Spleen (tissue), 11 donors: ENCODE results near the gene PEAR1. TPM values are rescaled to one million over a fixed set of nuclear protein-coding genes. Genes with fewer than 3 reads are reported as not detected.

Experiments used
- DNase-seq: peaks from one replicate; pipeline ENCODE4 v3.0.0-alpha.2; 2020
- H3K27ac ChIP-seq, 8 donors: fragments of 200-600 bp; sonication (generic) in 7 of 8; 1 replicate in 4 of 8; 2 replicates in 4 of 8; pipeline versions ENCODE4 v1.5.0 to v1.8.0; 2016 to 2021; ENCODE audit warnings: inconsistent platforms in 4 of 8, mild to moderate bottlenecking in 4 of 8, moderate library complexity in 1 of 8
- H3K27me3 ChIP-seq, 7 donors: fragments of 200-600 bp; sonication (generic) in 6 of 7; replicated peaks in 1 of 7; 1 replicate in 4 of 7; 2 replicates in 3 of 7; pipeline versions ENCODE4 v1.5.0 to v1.8.0; 2016 to 2021; ENCODE audit warnings: inconsistent platforms in 3 of 7, mild to moderate bottlenecking in 1 of 7
- H3K36me3 ChIP-seq, 6 donors: fragments of 200-600 bp; sonication (generic) in 5 of 6; 1 replicate in 4 of 6; 2 replicates in 2 of 6; pipeline versions ENCODE4 v1.5.0 to v1.8.0; 2016 to 2021; ENCODE audit warnings: inconsistent platforms in 2 of 6
- H3K4me1 ChIP-seq, 6 donors: fragments of 200-600 bp; sonication (generic) in 5 of 6; 1 replicate in 3 of 6; 2 replicates in 3 of 6; pipeline versions ENCODE4 v1.5.0 to v1.8.0; 2016 to 2021; ENCODE audit warnings: inconsistent platforms in 3 of 6
- H3K4me3 ChIP-seq, 8 donors: fragments of 200-600 bp; sonication (generic) in 7 of 8; 1 replicate in 4 of 8; 2 replicates in 4 of 8; pipeline versions ENCODE4 v1.5.0 to v1.8.0; 2016 to 2021; ENCODE audit warnings: inconsistent platforms in 4 of 8, mild to moderate bottlenecking in 4 of 8, moderate library complexity in 2 of 8
- H3K9me3 ChIP-seq, 8 donors: fragments of 200-600 bp; sonication (generic) in 7 of 8; 1 replicate in 4 of 8; 2 replicates in 4 of 8; pipeline versions ENCODE4 v1.5.0 to v1.8.0; 2016 to 2021; ENCODE audit warnings: inconsistent platforms in 4 of 8
- CTCF ChIP-seq, 11 experiments: fragments of 200-600 bp in 7 of 11; fragments of 450-650 bp in 4 of 11; sonication (generic) in 4 of 11; IDR thresholded peaks in 8 of 11; conservative IDR thresholded peaks in 3 of 11; 1 replicate in 7 of 11; 2 replicates in 4 of 11; pipeline versions ENCODE4 v1.4.0 to v1.8.0; 2016 to 2021; ENCODE audit warnings: antibody characterized with exemption in 11 of 11, inconsistent platforms in 4 of 11, mild to moderate bottlenecking in 1 of 11
- POLR2A ChIP-seq, 3 donors: fragments of 450-650 bp; IDR thresholded peaks; one replicate each; pipeline ENCODE4 v1.5.1; 2017; ENCODE audit warnings: antibody characterized with exemption in 3 of 3, mild to moderate bottlenecking in 1 of 3
- POLR2AphosphoS5 ChIP-seq, 3 donors: sonication (generic); formaldehyde crosslinking; IDR thresholded peaks; one replicate each; pipeline ENCODE4 v1.5.1; 2017; ENCODE audit warnings: antibody characterized with exemption in 3 of 3
- WGBS, 5 donors: extraction: QIAGEN DNeasy Blood & Tissue Kit in 3 of 5; methylation state at CpG; one replicate each; pipeline versions ENCODE4 v1.1.5 to v1.1.7; 2013 to 2018; 5-methylcytosine and 5-hydroxymethylcytosine counted together
- intact Hi-C: fragments of 100-400 bp; cut with DNase I; formaldehyde crosslinking; loops from one replicate; pipeline ENCODE4 v1.15.0; 2023; ENCODE audit warnings: low total_unique reads
- polyA plus RNA-seq, 3 donors: library from polyadenylated mRNA; stranded (reverse); fragments of 200-250 nt; gene quantifications; one replicate each; pipeline ENCODE4 v1.2.1, GENCODE V29; 2013
- total RNA-seq, 7 donors: library from RNA; depleted of rRNA in 3 of 7; stranded (reverse); fragments of >200 nt in 3 of 7; fragmentation: NEBNext Ultra II Directional in 4 of 7; extraction: Animal tissue kit (Norgen Biotek cat#: 25700) in 4 of 7; gene quantifications; one replicate each; pipeline versions ENCODE4 v1.1.0 to v1.2.1, GENCODE V29; 2016 to 2021
- donor health status: healthy with polysubstance abuse.
- donor health status: DM: no; HTN: no; CAD: no; lungs with moderate emphysema.
- donor health status: DM: no; HTN: no; CAD: no.
- donor health status: Bipolar disorder and iron deficiency.
- donor health status: healthy.
- donor health status: DM: no; HTN: no; CAD: no.
- donor health status: DM: yes; HTN: yes; CAD: no.

The PEAR1 gene
- total and polyA plus RNA-seq, 10 donors = 1.4 to 28.3 (median 20.2) TPM

GRCh38 chr1:156886583-156887281, 6.8 kb upstream of the PEAR1 start:
- H3K27me3 ChIP-seq = peaks cover 0 to 90% (median 0%) of the 10 kb centered on the region in 7 donors
- H3K9me3 ChIP-seq = no peaks in the 10 kb centered on the region
- H3K4me3 ChIP-seq = no peak overlapping the region
- intact Hi-C loops = loop anchor here (10.0 kb wide), 1 partner anchor 162 kb away; the partner anchor contains the start of genes ISG20L2 and METTL25B
- H3K36me3 ChIP-seq = no peaks in the 10 kb centered on the region
- H3K4me1 ChIP-seq = peaks cover 0 to 11% (median under 1%) of the 10 kb centered on the region in 6 donors
- TF ChIP-seq POLR2A (IDR thresholded peaks at IDR 0.05) (no peak), POLR2AphosphoS5 (IDR thresholded peaks at IDR 0.05) (no peak), CTCF (IDR thresholded peaks at IDR 0.05 in 8 of 11, conservative IDR thresholded peaks at IDR 0.05 in 3 of 11) (no peak)
- no peak for DNase-seq
- no peak overlapping the region for H3K27ac ChIP-seq
- WGBS, 5 donors = 39 to 54% (median 46%) methylated on average over 6 of the region's 6 CpGs

- DNase-seq = no peak
- intact Hi-C loops = loop anchor here (10.0 kb wide), 1 partner anchor 163 kb away; the partner anchor contains the start of genes ISG20L2 and METTL25B
- H3K4me1 ChIP-seq = peaks cover 0 to 17% (median 6%) of the 10 kb centered on the region in 6 donors
These were observed 6.2 kb upstream of the PEAR1 start for GRCh38 chr1:156887317-156887716.

GRCh38 chr1:156887734-156888133, 5.8 kb upstream of the PEAR1 start:
- Histone ChIP-seq H3K27me3 (peaks cover 0 to 90% (median 2%) of the 10 kb centered on the region in 7 donors), H3K4me1 (peaks cover 0 to 21% (median 10%) of the 10 kb centered on the region in 6 donors), H3K9me3 (no peaks in the 10 kb centered on the region), H3K27ac (no peak overlapping the region), H3K36me3 (no peaks in the 10 kb centered on the region), H3K4me3 (no peak overlapping the region)
- no peak for DNase-seq
- intact Hi-C loops = loop anchor here (10.0 kb wide), 1 partner anchor 163 kb away; the partner anchor contains the start of genes ISG20L2 and METTL25B
- TF ChIP-seq CTCF (IDR thresholded peaks at IDR 0.05 in 8 of 11, conservative IDR thresholded peaks at IDR 0.05 in 3 of 11) (no peak), POLR2A (IDR thresholded peaks at IDR 0.05) (no peak), POLR2AphosphoS5 (IDR thresholded peaks at IDR 0.05) (no peak)
- WGBS, 5 donors = 48 to 57% (median 52%) methylated on average over 6 of the region's 6 CpGs

More at GRCh38 chr1:156887317-156887716, 6.2 kb upstream of the PEAR1 start:
- H3K27ac ChIP-seq = no peak overlapping the region
- H3K4me3 ChIP-seq = no peak overlapping the region
- no peaks in the 10 kb centered on the region for H3K36me3 ChIP-seq
- H3K9me3 ChIP-seq = no peaks in the 10 kb centered on the region
- 28 to 62% (median 33%) methylated on average over 3 of the region's 3 CpGs for WGBS, 5 donors
- TF ChIP-seq POLR2AphosphoS5 (IDR thresholded peaks at IDR 0.05) = no peak
- TF ChIP-seq CTCF (IDR thresholded peaks at IDR 0.05 in 8 of 11, conservative IDR thresholded peaks at IDR 0.05 in 3 of 11) = no peak
- no peak for TF ChIP-seq POLR2A (IDR thresholded peaks at IDR 0.05)
- H3K27me3 ChIP-seq = peaks cover 0 to 90% (median 2%) of the 10 kb centered on the region in 7 donors
